ENCODE results near the gene SLC6A7. TPM values are rescaled to one million over a fixed set of nuclear protein-coding genes. Genes with fewer than 3 reads are reported as not detected.

Gene SLC6A7
- total RNA-seq, 2 donors from 2014 or later: not detected

- Histone ChIP-seq H3K27me3 (ENCODE audit: control insufficient read depth, insufficient read depth, low read length, poor library complexity, severe bottlenecking) (no peaks in the 10 kb centered on the region), H3K9me3 (ENCODE audit: control insufficient read depth, low read length) (no peaks in the 10 kb centered on the region), H3K9ac (ENCODE audit: extremely low read depth, low read length, poor library complexity, severe bottlenecking) (no peak overlapping the region), H3K4me3 (ENCODE audit: low read length) (no peak overlapping the region), H3K4me1 (ENCODE audit: control insufficient read depth, insufficient read depth, low read length) (peaks cover 5% of the 10 kb centered on the region), H3K36me3 (ENCODE audit: control insufficient read depth, insufficient read depth, low read length) (no peaks in the 10 kb centered on the region), H3K27ac (ENCODE audit: low read depth, low read length) (no peak overlapping the region)
- peak; percentile 72 for DNase-seq
- WGBS, 2 experiments (ENCODE audit: insufficient coverage in 1 of 2, insufficient read length in 1 of 2): 84 to 90% methylated on average over 6 to 9 of the region's 9 CpGs
- Mint-ChIP-seq H3K27ac (no peak overlapping the region), H3K4me1 (peaks cover 25% of the 10 kb centered on the region), H3K27me3 (ENCODE audit: insufficient read depth) (peaks cover 35% of the 10 kb centered on the region), H3K36me3 (ENCODE audit: low read depth) (no peaks in the 10 kb centered on the region), H3K9me3 (no peaks in the 10 kb centered on the region), H3K4me3 (peak overlapping the region; percentile 43)
- TF ChIP-seq, protein P1, sequence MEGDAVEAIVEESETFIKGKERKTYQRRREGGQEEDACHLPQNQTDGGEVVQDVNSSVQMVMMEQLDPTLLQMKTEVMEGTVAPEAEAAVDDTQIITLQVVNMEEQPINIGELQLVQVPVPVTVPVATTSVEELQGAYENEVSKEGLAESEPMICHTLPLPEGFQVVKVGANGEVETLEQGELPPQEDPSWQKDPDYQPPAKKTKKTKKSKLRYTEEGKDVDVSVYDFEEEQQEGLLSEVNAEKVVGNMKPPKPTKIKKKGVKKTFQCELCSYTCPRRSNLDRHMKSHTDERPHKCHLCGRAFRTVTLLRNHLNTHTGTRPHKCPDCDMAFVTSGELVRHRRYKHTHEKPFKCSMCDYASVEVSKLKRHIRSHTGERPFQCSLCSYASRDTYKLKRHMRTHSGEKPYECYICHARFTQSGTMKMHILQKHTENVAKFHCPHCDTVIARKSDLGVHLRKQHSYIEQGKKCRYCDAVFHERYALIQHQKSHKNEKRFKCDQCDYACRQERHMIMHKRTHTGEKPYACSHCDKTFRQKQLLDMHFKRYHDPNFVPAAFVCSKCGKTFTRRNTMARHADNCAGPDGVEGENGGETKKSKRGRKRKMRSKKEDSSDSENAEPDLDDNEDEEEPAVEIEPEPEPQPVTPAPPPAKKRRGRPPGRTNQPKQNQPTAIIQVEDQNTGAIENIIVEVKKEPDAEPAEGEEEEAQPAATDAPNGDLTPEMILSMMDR (conservative IDR thresholded peaks at IDR 0.05): no peak
These were observed 35.8 kb upstream of the SLC6A7 start for GRCh38 chr5:150153957-150154617.

DNA sequence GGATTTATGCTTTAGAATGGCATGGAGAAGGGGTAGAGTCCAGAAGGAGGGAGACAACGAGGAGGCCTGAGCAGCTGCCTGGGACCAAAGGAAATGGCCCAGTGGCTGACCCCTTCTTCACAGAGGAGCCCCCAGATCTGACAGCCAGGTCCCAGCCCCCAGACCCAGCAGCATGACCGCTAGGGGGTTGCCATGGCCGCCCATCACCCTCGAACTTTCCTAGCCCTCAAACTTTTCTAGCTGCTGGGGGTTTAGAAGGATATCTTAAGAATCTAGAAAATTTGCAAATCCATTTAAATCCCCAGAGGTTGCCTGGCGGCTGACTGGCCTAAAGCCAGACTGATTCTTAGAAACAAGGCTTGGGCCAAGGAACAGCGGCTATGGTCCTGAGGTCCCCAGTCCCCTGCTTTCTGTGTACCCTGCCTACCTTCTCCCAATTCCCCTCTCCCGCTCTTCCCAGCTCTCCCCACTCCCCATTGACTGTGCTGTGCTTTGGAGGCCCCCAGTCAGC, 35.2 kb upstream of the SLC6A7 start:
- peak; percentile 74 for DNase-seq
- WGBS, 2 experiments (ENCODE audit: insufficient coverage in 1 of 2, insufficient read length in 1 of 2): 31 to 56% methylated on average over 2 to 7 of the region's 7 CpGs
- no peak overlapping the region for H3K27ac ChIP-seq (ENCODE audit: low read depth, low read length)

DNA sequence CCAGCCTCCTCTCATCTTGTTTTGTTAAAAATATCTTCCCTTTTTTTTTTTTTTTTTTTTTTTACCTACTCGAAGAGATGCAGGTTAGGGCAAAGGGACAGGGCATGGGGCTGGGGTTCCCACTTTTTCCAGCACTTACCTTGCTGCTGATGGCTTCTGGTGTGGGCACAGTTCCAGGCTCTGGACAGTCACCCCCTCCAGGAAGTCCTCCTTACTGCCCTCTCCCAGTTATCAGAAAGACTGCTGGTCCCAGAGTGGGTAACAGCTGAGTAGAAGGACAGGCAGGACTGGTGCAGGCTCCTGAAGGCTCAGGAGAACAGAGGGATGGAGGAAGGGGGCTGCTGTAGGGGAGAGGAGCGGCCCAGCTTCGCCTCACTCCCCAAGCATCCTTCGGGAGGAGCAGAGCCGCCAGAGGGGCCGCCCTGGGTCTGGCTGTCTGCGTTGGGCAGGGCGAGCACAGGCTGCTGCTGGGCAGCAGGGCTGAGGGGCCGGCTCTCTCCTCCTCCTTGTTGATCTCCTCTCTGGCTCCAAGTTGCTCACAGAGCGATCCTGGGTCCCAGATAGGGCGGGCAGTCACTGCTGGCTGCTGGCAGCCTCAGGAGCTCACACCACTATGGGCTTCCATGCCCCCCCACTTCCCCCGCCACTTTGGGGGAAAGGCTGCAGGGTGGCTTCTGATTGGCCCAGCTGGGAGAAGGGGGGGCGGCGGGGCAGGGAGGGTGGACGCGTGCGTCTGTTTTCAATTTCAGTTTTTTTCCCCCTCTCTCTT, 34.4 kb upstream of the SLC6A7 start, which contains the start of gene PDGFRB:
Gene PDGFRB, minus strand, starts transcription at position 588 of the 769 bp plus-strand sequence. CDS start 18,798 bp downstream, outside the sequence.
- no peak within 1 kb of the TSS for H3K9ac ChIP-seq (ENCODE audit: extremely low read depth, low read length, poor library complexity, severe bottlenecking)

More for the DNA sequence above, 35.2 kb upstream of the SLC6A7 start:
- peaks cover 33% of the 10 kb centered on the region for H3K27me3 Mint-ChIP-seq (ENCODE audit: insufficient read depth)
- H3K27ac Mint-ChIP-seq: no peak overlapping the region
- no peak overlapping the region for H3K9ac ChIP-seq (ENCODE audit: extremely low read depth, low read length, poor library complexity, severe bottlenecking)
- no peaks in the 10 kb centered on the region for H3K9me3 Mint-ChIP-seq
- H3K4me3 Mint-ChIP-seq: peak overlapping the region; percentile 43
- no peaks in the 10 kb centered on the region for H3K36me3 ChIP-seq (ENCODE audit: control insufficient read depth, insufficient read depth, low read length)
- TF ChIP-seq, protein P1 (conservative IDR thresholded peaks at IDR 0.05): peak; percentile 40
- no peaks in the 10 kb centered on the region for H3K9me3 ChIP-seq (ENCODE audit: control insufficient read depth, low read length)
- H3K4me3 ChIP-seq (ENCODE audit: low read length): peak overlapping the region; percentile 51
- no peaks in the 10 kb centered on the region for H3K36me3 Mint-ChIP-seq (ENCODE audit: low read depth)
- peaks cover 25% of the 10 kb centered on the region for H3K4me1 Mint-ChIP-seq
- peaks cover 5% of the 10 kb centered on the region for H3K4me1 ChIP-seq (ENCODE audit: control insufficient read depth, insufficient read depth, low read length)
- H3K27me3 ChIP-seq (ENCODE audit: control insufficient read depth, insufficient read depth, low read length, poor library complexity, severe bottlenecking): no peaks in the 10 kb centered on the region

More for the DNA sequence above, 34.4 kb upstream of the SLC6A7 start, which contains the start of gene PDGFRB:
- TF ChIP-seq, protein P1 (conservative IDR thresholded peaks at IDR 0.05): no peak
- H3K36me3 Mint-ChIP-seq (ENCODE audit: low read depth): no peaks in the 10 kb centered on the region
- Histone ChIP-seq H3K27me3 (ENCODE audit: control insufficient read depth, insufficient read depth, low read length, poor library complexity, severe bottlenecking) (no peaks in the 10 kb centered on the region), H3K9me3 (ENCODE audit: control insufficient read depth, low read length) (no peaks in the 10 kb centered on the region), H3K36me3 (ENCODE audit: control insufficient read depth, insufficient read depth, low read length) (no peaks in the 10 kb centered on the region), H3K4me3 (ENCODE audit: low read length) (peak within 1 kb of the TSS; percentile 51), H3K27ac (ENCODE audit: low read depth, low read length) (peak within 1 kb of the TSS; percentile 41), H3K4me1 (ENCODE audit: control insufficient read depth, insufficient read depth, low read length) (peaks cover 5% of the 10 kb centered on the region)
- H3K4me1 Mint-ChIP-seq: peaks cover 25% of the 10 kb centered on the region
- peak within 1 kb of the TSS; percentile 43 for H3K4me3 Mint-ChIP-seq
- peak; percentile 90 for DNase-seq
- 17 to 22% methylated on average over 7 to 13 of the region's 17 CpGs for WGBS, 2 experiments (ENCODE audit: insufficient coverage in 1 of 2, insufficient read length in 1 of 2)
- peaks cover 30% of the 10 kb centered on the region for H3K27me3 Mint-ChIP-seq (ENCODE audit: insufficient read depth)
- H3K27ac Mint-ChIP-seq: peak within 1 kb of the TSS; percentile 48
- no peaks in the 10 kb centered on the region for H3K9me3 Mint-ChIP-seq

Measured in endodermal cell (in vitro differentiated cells).